GM21786 (cell line): Measurements from ENCODE around the gene TENT4B.

Source experiments
- ATAC-seq: cut with Tn5 transposase; IDR thresholded peaks from one replicate; pipeline ENCODE4 v1.9.1; 2021; ENCODE audit not compliant: unreplicated experiment

Gene TENT4B

GRCh38 chr16:50195276-50195675 lies 42.2 kb downstream of the TENT4B start:
- ATAC-seq, result no peak

GRCh38 chr16:50195756-50196155 lies 42.6 kb downstream of the TENT4B start:
- ATAC-seq, result no peak

GRCh38 chr16:50197582-50197981 lies 44.5 kb downstream of the TENT4B start:
- ATAC-seq, result no peak

GRCh38 chr16:50198802-50199403 lies 45.8 kb downstream of the TENT4B start:
- no peak for ATAC-seq

GRCh38 chr16:50201787-50202186 lies 48.7 kb downstream of the TENT4B start:
- ATAC-seq, result no peak

GRCh38 chr16:50202926-50203624 lies 50.0 kb downstream of the TENT4B start:
- ATAC-seq, result no peak

GRCh38 chr16:50203681-50204080 lies 50.6 kb downstream of the TENT4B start:
- no peak for ATAC-seq

GRCh38 chr16:50204453-50205108 lies 51.5 kb downstream of the TENT4B start:
- no peak for ATAC-seq

- ATAC-seq, result no peak
Measured at GRCh38 chr16:50207652-50208051, 54.5 kb downstream of the TENT4B start.

GRCh38 chr16:50208460-50208931 lies 55.4 kb downstream of the TENT4B start:
- no peak for ATAC-seq

- no peak for ATAC-seq
Measured at GRCh38 chr16:50209546-50210265, 56.6 kb downstream of the TENT4B start.

GRCh38 chr16:50210266-50211038 lies 57.3 kb downstream of the TENT4B start:
- peak; percentile 85 for ATAC-seq

- no peak for ATAC-seq
Measured at GRCh38 chr16:50213939-50214519, 60.9 kb downstream of the TENT4B start.

GRCh38 chr16:50215680-50216079 lies 62.6 kb downstream of the TENT4B start:
- no peak for ATAC-seq

GRCh38 chr16:50216231-50216630 lies 63.1 kb downstream of the TENT4B start:
- ATAC-seq, result no peak

- no peak for ATAC-seq
Measured at GRCh38 chr16:50219402-50219975, 66.4 kb downstream of the TENT4B start.

GRCh38 chr16:50224286-50224685 lies 71.2 kb downstream of the TENT4B start:
- ATAC-seq, result no peak

- ATAC-seq, result no peak
Measured at GRCh38 chr16:50227120-50227519, 74.0 kb downstream of the TENT4B start.

GRCh38 chr16:50227665-50228064 lies 74.6 kb downstream of the TENT4B start:
- no peak for ATAC-seq

- ATAC-seq, result no peak
Measured at GRCh38 chr16:50228364-50228868, 75.3 kb downstream of the TENT4B start.
